ENCODE data around the gene SAMD11. TPM values are rescaled to one million over a fixed set of nuclear protein-coding genes. Genes with fewer than 3 reads are reported as not detected.
A peak's percentile ranks its signal among the peaks of the same experiment; 100 is the strongest.

The SAMD11 gene
- total RNA-seq, 2 donors from 2014 or later: 3.0 to 4.2 TPM

DNA sequence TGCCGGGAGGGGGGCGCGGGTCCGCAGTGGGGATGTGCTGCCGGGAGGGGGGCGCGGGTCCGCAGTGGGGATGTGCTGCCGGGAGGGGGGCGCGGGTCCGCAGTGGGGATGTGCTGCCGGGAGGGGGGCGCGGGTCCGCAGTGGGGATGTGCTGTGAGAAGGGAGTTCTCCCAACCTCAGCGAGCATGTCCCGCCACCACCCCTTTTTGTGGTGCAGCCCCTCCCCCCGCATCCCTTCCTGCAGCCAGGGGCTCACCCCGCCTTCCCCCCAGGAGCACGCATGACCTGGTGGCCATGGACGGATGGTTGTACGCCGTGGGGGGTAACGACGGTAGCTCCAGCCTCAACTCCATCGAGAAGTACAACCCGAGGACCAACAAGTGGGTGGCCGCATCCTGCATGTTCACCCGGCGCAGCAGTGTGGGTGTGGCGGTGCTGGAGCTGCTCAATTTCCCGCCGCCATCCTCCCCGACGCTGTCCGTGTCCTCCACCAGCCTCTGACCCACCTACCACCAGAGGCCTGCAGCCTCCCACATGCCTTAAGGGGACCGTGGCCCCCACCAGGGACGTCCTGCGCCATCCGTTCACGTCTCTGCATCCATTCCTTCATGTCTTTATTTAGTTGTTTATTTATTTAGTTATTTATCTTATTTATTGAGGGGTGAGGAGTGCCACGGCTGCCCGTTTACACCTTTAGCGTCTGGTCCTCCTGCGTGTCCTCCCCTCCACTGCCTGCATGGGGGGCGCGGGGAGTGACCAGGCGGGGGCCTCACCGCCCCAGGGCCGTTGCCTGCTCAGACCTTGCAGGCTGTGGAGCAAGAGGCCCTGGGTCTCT, 41.2 kb downstream of the SAMD11 start:
- no peak overlapping the region for H3K4me3 ChIP-seq
- TF ChIP-seq, protein P1, sequence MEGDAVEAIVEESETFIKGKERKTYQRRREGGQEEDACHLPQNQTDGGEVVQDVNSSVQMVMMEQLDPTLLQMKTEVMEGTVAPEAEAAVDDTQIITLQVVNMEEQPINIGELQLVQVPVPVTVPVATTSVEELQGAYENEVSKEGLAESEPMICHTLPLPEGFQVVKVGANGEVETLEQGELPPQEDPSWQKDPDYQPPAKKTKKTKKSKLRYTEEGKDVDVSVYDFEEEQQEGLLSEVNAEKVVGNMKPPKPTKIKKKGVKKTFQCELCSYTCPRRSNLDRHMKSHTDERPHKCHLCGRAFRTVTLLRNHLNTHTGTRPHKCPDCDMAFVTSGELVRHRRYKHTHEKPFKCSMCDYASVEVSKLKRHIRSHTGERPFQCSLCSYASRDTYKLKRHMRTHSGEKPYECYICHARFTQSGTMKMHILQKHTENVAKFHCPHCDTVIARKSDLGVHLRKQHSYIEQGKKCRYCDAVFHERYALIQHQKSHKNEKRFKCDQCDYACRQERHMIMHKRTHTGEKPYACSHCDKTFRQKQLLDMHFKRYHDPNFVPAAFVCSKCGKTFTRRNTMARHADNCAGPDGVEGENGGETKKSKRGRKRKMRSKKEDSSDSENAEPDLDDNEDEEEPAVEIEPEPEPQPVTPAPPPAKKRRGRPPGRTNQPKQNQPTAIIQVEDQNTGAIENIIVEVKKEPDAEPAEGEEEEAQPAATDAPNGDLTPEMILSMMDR (IDR thresholded peaks at IDR 0.05): no peak
- no peaks in the 10 kb centered on the region for H3K36me3 ChIP-seq
- no peak for DNase-seq
- no peak overlapping the region for H3K9ac ChIP-seq (ENCODE audit: low read depth in 2 of 2, low read length in 2 of 2)
- intact Hi-C loops (cut with DNase I): no loop called here
- H3K9me3 ChIP-seq: no peaks in the 10 kb centered on the region
- peaks cover 13% of the 10 kb centered on the region for H3K27me3 ChIP-seq
- H3K4me1 ChIP-seq: peaks cover 12% of the 10 kb centered on the region
- H3K27ac ChIP-seq: no peak overlapping the region

DNA sequence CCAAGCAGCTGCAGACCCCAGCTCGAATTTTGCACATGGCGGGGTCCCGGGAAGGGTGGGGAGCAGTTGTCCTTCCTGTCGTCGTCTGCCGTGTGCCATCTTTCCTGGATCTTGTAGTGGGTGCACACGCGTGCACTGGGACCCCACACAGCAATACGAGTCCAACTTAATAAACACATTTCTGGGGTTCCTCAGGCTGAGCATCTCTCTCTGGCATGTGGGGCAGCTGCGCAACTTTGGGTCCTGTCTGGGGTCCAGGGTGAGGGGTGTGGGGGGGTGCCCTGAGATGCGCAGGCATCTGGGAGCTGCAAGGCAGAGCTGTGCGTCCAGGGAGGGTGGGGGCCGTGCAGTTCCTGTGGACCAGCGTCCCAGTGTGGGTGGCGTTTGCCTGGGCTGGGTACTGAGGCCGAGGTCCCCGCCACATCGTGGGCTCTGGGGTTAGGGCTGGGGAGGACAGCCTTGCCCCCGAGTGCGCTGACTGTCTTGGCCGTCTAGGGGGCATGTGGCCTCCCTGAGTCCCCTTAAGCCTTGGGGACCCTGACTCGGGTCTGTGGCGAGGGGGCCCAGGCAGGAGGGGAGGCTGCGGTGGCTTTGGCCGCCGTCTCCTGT, 41.9 kb downstream of the SAMD11 start:
- intact Hi-C loops (cut with DNase I): no loop called here
- DNase-seq: no peak
- H3K4me3 ChIP-seq: no peak overlapping the region
- no peaks in the 10 kb centered on the region for H3K36me3 ChIP-seq
- peak overlapping the region; percentile 55 for H3K27ac ChIP-seq
- H3K9me3 ChIP-seq: no peaks in the 10 kb centered on the region
- peak overlapping the region in 1 of 2 donors; percentile 51 for H3K9ac ChIP-seq (ENCODE audit: low read depth in 2 of 2, low read length in 2 of 2)
- TF ChIP-seq, protein P1 (IDR thresholded peaks at IDR 0.05): no peak
- H3K27me3 ChIP-seq: peaks cover 19% of the 10 kb centered on the region
- H3K4me1 ChIP-seq: peaks cover 12% of the 10 kb centered on the region

DNA sequence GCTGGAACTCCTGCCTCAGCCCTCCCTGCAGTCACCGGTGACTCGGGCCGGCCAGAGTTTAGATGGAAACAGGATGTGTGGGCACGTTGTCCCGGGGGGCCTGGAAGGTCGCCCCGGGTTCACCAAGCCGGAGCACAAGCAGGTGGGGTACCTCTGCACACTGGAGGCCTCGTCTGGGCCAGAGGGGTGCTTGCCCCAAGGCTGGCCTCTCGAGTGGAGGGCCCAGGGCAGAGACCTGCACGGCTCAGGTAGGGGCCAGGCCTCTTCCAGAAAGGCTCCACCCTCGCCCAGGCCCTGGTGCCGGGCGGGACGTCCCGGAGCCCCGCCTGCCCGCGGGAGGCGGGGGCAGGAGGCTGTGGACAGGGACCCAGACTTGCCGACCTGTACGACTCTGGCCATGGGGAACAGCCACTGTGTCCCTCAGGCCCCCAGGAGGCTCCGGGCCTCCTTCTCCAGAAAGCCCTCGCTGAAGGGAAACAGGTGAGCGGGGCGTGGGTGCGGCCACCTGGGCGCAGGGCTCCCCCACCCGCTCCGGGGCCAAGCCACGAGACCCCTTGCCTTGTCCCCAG, 42.5 kb downstream of the SAMD11 start, which contains the start of gene PLEKHN1:
Gene PLEKHN1 (plus strand): TSS at position 348 of the 569 bp plus-strand sequence. CDS start 50 bp downstream, at position 398.
- Histone ChIP-seq H3K9ac (ENCODE audit: low read depth in 2 of 2, low read length in 2 of 2) (peak within 1 kb of the TSS; percentile 51 to 65), H3K4me3 (peak within 1 kb of the TSS; percentile 47), H3K27ac (peak within 1 kb of the TSS; percentile 55), H3K9me3 (no peaks in the 10 kb centered on the region), H3K36me3 (no peaks in the 10 kb centered on the region), H3K27me3 (peaks cover 24% of the 10 kb centered on the region), H3K4me1 (peaks cover 12% of the 10 kb centered on the region)
- DNase-seq: peak; percentile 62
- TF ChIP-seq, protein P1 (IDR thresholded peaks at IDR 0.05): no peak
- intact Hi-C loops (cut with DNase I): no loop called here

DNA sequence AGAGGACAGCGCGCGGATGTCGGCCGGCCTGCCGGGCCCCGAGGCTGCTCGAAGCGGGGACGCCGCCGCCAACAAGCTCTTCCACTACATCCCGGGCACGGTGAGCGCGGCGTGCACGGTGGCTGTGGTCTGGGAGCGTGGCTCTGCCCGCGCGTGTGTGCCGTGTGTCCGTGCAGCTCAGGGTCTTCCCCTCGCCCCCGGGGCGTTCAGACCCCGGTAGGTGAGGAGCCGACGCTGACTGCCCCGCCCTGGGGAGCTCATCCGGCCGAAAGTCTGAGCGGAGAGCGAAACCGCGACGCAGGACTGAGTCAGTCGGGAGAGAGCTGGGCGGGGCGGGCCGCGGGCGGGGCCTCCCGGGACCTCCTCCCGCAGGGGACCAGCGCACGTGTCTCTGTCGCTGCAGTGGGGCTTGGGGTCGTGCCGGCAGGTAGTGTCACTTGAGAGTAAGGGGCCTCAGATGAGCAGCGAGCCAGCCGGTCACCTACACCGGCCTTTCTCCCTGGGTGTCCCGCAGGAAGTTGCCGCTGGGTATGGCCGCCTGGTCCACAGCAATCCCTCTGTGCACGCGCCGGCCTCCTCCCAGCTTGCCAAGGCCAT, 43.1 kb downstream of the SAMD11 start:
- Histone ChIP-seq H3K4me1 (peaks cover 12% of the 10 kb centered on the region), H3K36me3 (no peaks in the 10 kb centered on the region), H3K27ac (peak overlapping the region; percentile 55), H3K9me3 (no peaks in the 10 kb centered on the region), H3K27me3 (peaks cover 30% of the 10 kb centered on the region), H3K4me3 (peak overlapping the region; percentile 47), H3K9ac (ENCODE audit: low read depth in 2 of 2, low read length in 2 of 2) (peak overlapping the region; percentile 51 to 65)
- TF ChIP-seq, protein P1 (IDR thresholded peaks at IDR 0.05): no peak
- peak; percentile 86 for DNase-seq
- intact Hi-C loops (cut with DNase I): no loop called here
